HEK293 (cell line): ENCODE results near the gene MAGEB1.

Experiments
- CTCF ChIA-PET: fragments of 350-600 bp; formaldehyde crosslinking; extraction: SDS; loops from one replicate; lab custom pipeline; 2021; ENCODE audit warnings: antibody characterized with exemption; lab: Yijun Ruan, JAX
- POLR2A ChIA-PET: fragments of 300-600 bp; formaldehyde crosslinking; extraction: SDS; loops from one replicate; lab custom pipeline; 2020; ENCODE audit warnings: antibody characterized with exemption, inconsistent platforms; lab: Yijun Ruan, JAX
- H3K27ac ChIP-seq: fragments of 200-500 bp; sonication (Bioruptor generic); 2 replicates; pipeline ENCODE4 v1.5.1; 2014; ENCODE audit warnings: low read depth, low read length, control low read depth, inconsistent platforms; ENCODE audit errors: extremely low read depth
- H3K36me3 ChIP-seq, 2 experiments: fragments of 200-500 bp in 1 of 2; sonication (Bioruptor generic) in 1 of 2; 1 replicate in 1 of 2; 2 replicates in 1 of 2; pipeline ENCODE4 v1.5.1; 2014 to 2017; ENCODE audit warnings: inconsistent platforms in 2 of 2, low read length in 2 of 2; ENCODE audit not compliant: control insufficient read depth in 2 of 2, insufficient read depth in 1 of 2
- H3K4me1 ChIP-seq: fragments of 200-500 bp; sonication (Bioruptor generic); 2 replicates; pipeline ENCODE4 v1.5.1; 2014; ENCODE audit warnings: mild to moderate bottlenecking, low read length, inconsistent platforms; ENCODE audit not compliant: control insufficient read depth, insufficient read depth
- H3K4me3 ChIP-seq: 2 replicates; pipeline ENCODE4 v1.5.1; 2011; ENCODE audit warnings: low read depth, mild to moderate bottlenecking, control low read depth, low read length, moderate library complexity
- H3K9me3 ChIP-seq: fragments of 200-500 bp; sonication (Bioruptor generic); 2 replicates; pipeline ENCODE4 v1.5.1; 2014; ENCODE audit warnings: low read depth, low read length, inconsistent platforms; ENCODE audit not compliant: control insufficient read depth, insufficient read depth
- BCL6B ChIP-seq: fragments of 450-650 bp; formaldehyde crosslinking; IDR thresholded peaks from 2 replicates; pipeline ENCODE4 v1.5.1; 2017; ENCODE audit warnings: missing biosample characterization, missing genetic modification characterization
- CTCF ChIP-seq: fragments of 450-650 bp; formaldehyde crosslinking; IDR thresholded peaks from 2 replicates; pipeline ENCODE4 v1.5.1; 2016; ENCODE audit warnings: missing biosample characterization, missing genetic modification characterization
- KLF1 ChIP-seq: fragments of 450-650 bp; formaldehyde crosslinking; IDR thresholded peaks from 2 replicates; pipeline ENCODE4 v1.5.1; 2016; ENCODE audit warnings: missing biosample characterization, missing genetic modification characterization
- KLF9 ChIP-seq: fragments of 450-650 bp; formaldehyde crosslinking; IDR thresholded peaks from 2 replicates; pipeline ENCODE4 v1.5.1; 2016; ENCODE audit warnings: missing biosample characterization, missing genetic modification characterization, low read depth
- PRDM6 ChIP-seq: fragments of 450-650 bp; formaldehyde crosslinking; IDR thresholded peaks from 2 replicates; pipeline ENCODE4 v1.5.1; 2017; ENCODE audit warnings: missing biosample characterization, missing genetic modification characterization
- ZBTB11 ChIP-seq: fragments of 450-650 bp; formaldehyde crosslinking; conservative IDR thresholded peaks from 2 replicates; pipeline ENCODE4 v1.5.1; 2016; ENCODE audit warnings: low read depth, missing biosample characterization, missing genetic modification characterization
- ZNF112 ChIP-seq: fragments of 450-650 bp; formaldehyde crosslinking; IDR thresholded peaks from 2 replicates; pipeline ENCODE4 v1.5.0; 2017; ENCODE audit warnings: missing biosample characterization, missing genetic modification characterization
- ZNF132 ChIP-seq: fragments of 450-650 bp; formaldehyde crosslinking; IDR thresholded peaks from 2 replicates; pipeline ENCODE4 v1.5.1; 2017; ENCODE audit warnings: missing biosample characterization, missing genetic modification characterization, borderline replicate concordance
- ZNF148 ChIP-seq: fragments of 450-650 bp; formaldehyde crosslinking; IDR thresholded peaks from 2 replicates; pipeline ENCODE4 v1.5.0; 2017; ENCODE audit warnings: missing biosample characterization, missing genetic modification characterization, borderline replicate concordance
- ZNF155 ChIP-seq: fragments of 450-650 bp; formaldehyde crosslinking; IDR thresholded peaks from 2 replicates; pipeline ENCODE4 v1.5.1; 2016; ENCODE audit warnings: missing biosample characterization, missing genetic modification characterization
- ZNF211 ChIP-seq: fragments of 450-650 bp; formaldehyde crosslinking; IDR thresholded peaks from 2 replicates; pipeline ENCODE4 v1.5.1; 2016; ENCODE audit warnings: low read depth, missing biosample characterization, missing genetic modification characterization
- ZNF350 ChIP-seq: fragments of 450-650 bp; formaldehyde crosslinking; IDR thresholded peaks from 2 replicates; pipeline ENCODE4 v1.5.0; 2017; ENCODE audit warnings: missing biosample characterization, mild to moderate bottlenecking, missing genetic modification characterization
- ZNF549 ChIP-seq: fragments of 450-650 bp; IDR thresholded peaks from 2 replicates; pipeline ENCODE4 v1.5.1; 2018; ENCODE audit warnings: missing biosample characterization, missing genetic modification characterization, mild to moderate bottlenecking, inconsistent platforms, moderate library complexity
- ZNF580 ChIP-seq: fragments of 450-650 bp; formaldehyde crosslinking; IDR thresholded peaks from 2 replicates; pipeline ENCODE4 v1.5.1; 2016; ENCODE audit warnings: missing biosample characterization, missing genetic modification characterization
- ZNF600 ChIP-seq: fragments of 450-650 bp; formaldehyde crosslinking; IDR thresholded peaks from 2 replicates; pipeline ENCODE4 v1.5.1; 2016; ENCODE audit warnings: missing biosample characterization, missing genetic modification characterization
- ZNF707 ChIP-seq: fragments of 450-650 bp; formaldehyde crosslinking; IDR thresholded peaks from 2 replicates; pipeline ENCODE4 v1.5.1; 2016; ENCODE audit warnings: missing biosample characterization, missing genetic modification characterization
- ZNF785 ChIP-seq: fragments of 450-650 bp; formaldehyde crosslinking; IDR thresholded peaks from 2 replicates; pipeline ENCODE4 v1.5.1; 2016; ENCODE audit warnings: missing biosample characterization, missing genetic modification characterization
- ZNF830 ChIP-seq: fragments of 450-650 bp; IDR thresholded peaks from 2 replicates; pipeline ENCODE4 v1.5.0; 2018; ENCODE audit warnings: missing biosample characterization, missing genetic modification characterization, low read depth, mild to moderate bottlenecking, moderate library complexity
- ZSCAN23 ChIP-seq: fragments of 450-650 bp; formaldehyde crosslinking; IDR thresholded peaks from 2 replicates; pipeline ENCODE4 v1.5.1; 2016; ENCODE audit warnings: missing biosample characterization, missing genetic modification characterization
- TF ChIP-seq, protein P1 (sequence below): sonication (generic); formaldehyde crosslinking; IDR thresholded peaks from 2 replicates; pipeline ENCODE4 v1.8.1; 2022; ENCODE audit warnings: mild to moderate bottlenecking, moderate library complexity, missing genetic modification reagents

MAGEB1 gene

GRCh38 chrX:30296408-30297254 lies 49.7 kb downstream of the MAGEB1 start (continued):
- TF ChIP-seq ZNF830 (tag by site-specific recombination) (no peak), KLF9 (tag by site-specific recombination) (no peak), ZNF132 (tag by site-specific recombination) (no peak), KLF1 (tag by site-specific recombination) (no peak), ZNF350 (no peak), ZNF707 (tag by site-specific recombination) (no peak), ZNF211 (tag by site-specific recombination) (no peak), BCL6B (tag by site-specific recombination) (no peak), CTCF (no peak)

GRCh38 chrX:30301208-30301607 lies 54.3 kb downstream of the MAGEB1 start:
- Histone ChIP-seq H3K27ac (no peak overlapping the region), H3K4me3 (no peak overlapping the region), H3K4me1 (no peaks in the 10 kb centered on the region), H3K36me3 (no peaks in the 10 kb centered on the region), H3K9me3 (no peaks in the 10 kb centered on the region)
- ChIA-PET POLR2A (no interaction called here), CTCF (interaction anchor here (0.6 kb wide), 1 partner anchor 320 kb away, joined by 3 read pairs; no protein-coding TSS in a partner anchor)
- TF ChIP-seq, protein P1, sequence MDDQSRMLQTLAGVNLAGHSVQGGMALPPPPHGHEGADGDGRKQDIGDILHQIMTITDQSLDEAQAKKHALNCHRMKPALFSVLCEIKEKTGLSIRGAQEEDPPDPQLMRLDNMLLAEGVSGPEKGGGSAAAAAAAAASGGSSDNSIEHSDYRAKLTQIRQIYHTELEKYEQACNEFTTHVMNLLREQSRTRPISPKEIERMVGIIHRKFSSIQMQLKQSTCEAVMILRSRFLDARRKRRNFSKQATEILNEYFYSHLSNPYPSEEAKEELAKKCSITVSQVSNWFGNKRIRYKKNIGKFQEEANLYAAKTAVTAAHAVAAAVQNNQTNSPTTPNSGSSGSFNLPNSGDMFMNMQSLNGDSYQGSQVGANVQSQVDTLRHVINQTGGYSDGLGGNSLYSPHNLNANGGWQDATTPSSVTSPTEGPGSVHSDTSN (CRISPR knock-in tag), result no peak
- TF ChIP-seq PRDM6 (no peak), ZSCAN23 (tag by site-specific recombination) (no peak), ZNF600 (tag by site-specific recombination) (no peak), ZNF112 (tag by site-specific recombination) (no peak), ZNF549 (tag by site-specific recombination) (no peak), ZNF785 (tag by site-specific recombination) (no peak), ZNF148 (tag by site-specific recombination) (no peak), ZNF830 (tag by site-specific recombination) (no peak), ZNF580 (tag by site-specific recombination) (no peak), ZNF155 (tag by site-specific recombination) (no peak), ZBTB11 (tag by site-specific recombination) (no peak)
- TF ChIP-seq, all 188 proteins: peak for 0
